CD4-positive, alpha-beta T cell treated with Interleukin-21 for 1 hour (primary cell): Measurements from ENCODE around the gene MARK2.

Experiments
- DNase-seq: peaks from one replicate; pipeline ENCODE4 v3.0.0-alpha.2; 2020

Gene MARK2

GRCh38 chr11:63937713-63938478 lies 99.0 kb downstream of the MARK2 start:
- peak; percentile 26 for DNase-seq

- DNase-seq, result peak; percentile 94
Measured at GRCh38 chr11:63938479-63939396, 99.8 kb downstream of the MARK2 start, which contains the start of gene NAA40. Gene NAA40, plus strand, starts transcription at chr11:63939002. Its CDS starts 95 bp downstream, at chr11:63939097.

GRCh38 chr11:63939397-63939891 lies 100.5 kb downstream of the MARK2 start:
- DNase-seq, result peak; percentile 16

GRCh38 chr11:63940786-63941185 lies 101.9 kb downstream of the MARK2 start:
- DNase-seq, result no peak

- no peak for DNase-seq
Measured at GRCh38 chr11:63941901-63942300, 103.0 kb downstream of the MARK2 start.

GRCh38 chr11:63942803-63943202 lies 103.9 kb downstream of the MARK2 start:
- no peak for DNase-seq

GRCh38 chr11:63944987-63945386 lies 106.1 kb downstream of the MARK2 start:
- no peak for DNase-seq

- DNase-seq, result peak; percentile 68
Measured at GRCh38 chr11:63945477-63946163, 106.7 kb downstream of the MARK2 start.

GRCh38 chr11:63951779-63952536 lies 113.0 kb downstream of the MARK2 start:
- peak; percentile 47 for DNase-seq

GRCh38 chr11:63952570-63952969 lies 113.7 kb downstream of the MARK2 start:
- no peak for DNase-seq

- no peak for DNase-seq
Measured at GRCh38 chr11:63958008-63958407, 119.1 kb downstream of the MARK2 start.
